IPS-20b (cell line): ENCODE data around the gene PIP4K2A.

Source experiments
- H3K27ac ChIP-seq: one replicate; pipeline ENCODE4 v1.5.1; 2013; ENCODE audit warnings: low read length
- H3K27me3 ChIP-seq: 2 replicates; pipeline ENCODE4 v1.6.1; 2013; ENCODE audit warnings: mild to moderate bottlenecking, low read length, inconsistent platforms; ENCODE audit not compliant: insufficient read depth
- H3K36me3 ChIP-seq: 2 replicates; pipeline ENCODE4 v1.6.1; 2013; ENCODE audit warnings: low read depth, mild to moderate bottlenecking, inconsistent platforms, low read length, moderate library complexity; ENCODE audit not compliant: insufficient read depth
- H3K4me1 ChIP-seq: 2 replicates; pipeline ENCODE4 v1.6.1; 2013; ENCODE audit warnings: mild to moderate bottlenecking, control low read depth, inconsistent platforms, low read length, moderate library complexity; ENCODE audit not compliant: insufficient read depth
- H3K4me3 ChIP-seq: 2 replicates; pipeline ENCODE4 v1.5.1; 2013; ENCODE audit warnings: mild to moderate bottlenecking, low read length, inconsistent platforms
- H3K9ac ChIP-seq: 2 replicates; pipeline ENCODE4 v1.6.1; 2013; ENCODE audit warnings: low read depth, mild to moderate bottlenecking, inconsistent platforms, low read length, moderate library complexity
- H3K9me3 ChIP-seq: 2 replicates; pipeline ENCODE4 v1.6.1; 2013; ENCODE audit warnings: mild to moderate bottlenecking, low read depth, low read length, inconsistent platforms; ENCODE audit not compliant: insufficient read depth

Gene PIP4K2A

GRCh38 chr10:22633528-22633927, 80.8 kb downstream of the PIP4K2A start:
- Histone ChIP-seq H3K27ac (no peak overlapping the region), H3K4me3 (no peak overlapping the region), H3K27me3 (no peaks in the 10 kb centered on the region), H3K4me1 (peaks cover 15% of the 10 kb centered on the region), H3K9me3 (no peaks in the 10 kb centered on the region), H3K36me3 (no peaks in the 10 kb centered on the region), H3K9ac (no peak overlapping the region)

GRCh38 chr10:22633106-22633505, 81.3 kb downstream of the PIP4K2A start:
- no peak overlapping the region for H3K27ac ChIP-seq
- H3K27me3 ChIP-seq: no peaks in the 10 kb centered on the region
- no peaks in the 10 kb centered on the region for H3K9me3 ChIP-seq
- no peaks in the 10 kb centered on the region for H3K36me3 ChIP-seq
- no peak overlapping the region for H3K9ac ChIP-seq
- no peak overlapping the region for H3K4me3 ChIP-seq
- peaks cover 15% of the 10 kb centered on the region for H3K4me1 ChIP-seq

GRCh38 chr10:22631646-22632278, 82.6 kb downstream of the PIP4K2A start:
- Histone ChIP-seq H3K4me1 (peaks cover 25% of the 10 kb centered on the region), H3K27me3 (no peaks in the 10 kb centered on the region), H3K27ac (no peak overlapping the region)

GRCh38 chr10:22631185-22631584, 83.2 kb downstream of the PIP4K2A start:
- Histone ChIP-seq H3K27me3 (no peaks in the 10 kb centered on the region), H3K27ac (no peak overlapping the region), H3K4me1 (peaks cover 30% of the 10 kb centered on the region), H3K36me3 (no peaks in the 10 kb centered on the region), H3K4me3 (no peak overlapping the region), H3K9ac (no peak overlapping the region), H3K9me3 (no peaks in the 10 kb centered on the region)

More at GRCh38 chr10:22631646-22632278, 82.6 kb downstream of the PIP4K2A start:
- no peaks in the 10 kb centered on the region for H3K9me3 ChIP-seq
- no peak overlapping the region for H3K4me3 ChIP-seq
- H3K9ac ChIP-seq: no peak overlapping the region
- H3K36me3 ChIP-seq: no peaks in the 10 kb centered on the region

- no peak overlapping the region for H3K9ac ChIP-seq
- H3K4me1 ChIP-seq: peaks cover 37% of the 10 kb centered on the region
- H3K9me3 ChIP-seq: no peaks in the 10 kb centered on the region
- H3K36me3 ChIP-seq: no peaks in the 10 kb centered on the region
- no peaks in the 10 kb centered on the region for H3K27me3 ChIP-seq
- peak overlapping the region; percentile 4; the same call in 1 of the 2 replicates for H3K4me3 ChIP-seq
- no peak overlapping the region for H3K27ac ChIP-seq
These were observed 83.9 kb downstream of the PIP4K2A start for GRCh38 chr10:22630234-22631174.

GRCh38 chr10:22629852-22630233, 84.5 kb downstream of the PIP4K2A start:
- Histone ChIP-seq H3K27me3 (no peaks in the 10 kb centered on the region), H3K4me1 (peaks cover 44% of the 10 kb centered on the region), H3K27ac (no peak overlapping the region), H3K4me3 (no peak overlapping the region), H3K9ac (no peak overlapping the region), H3K9me3 (no peaks in the 10 kb centered on the region), H3K36me3 (no peaks in the 10 kb centered on the region)

- Histone ChIP-seq H3K36me3 (no peaks in the 10 kb centered on the region), H3K4me1 (peaks cover 51% of the 10 kb centered on the region), H3K27ac (no peak overlapping the region), H3K27me3 (no peaks in the 10 kb centered on the region), H3K9ac (no peak overlapping the region), H3K4me3 (no peak overlapping the region), H3K9me3 (no peaks in the 10 kb centered on the region)
These were observed 85.3 kb downstream of the PIP4K2A start for GRCh38 chr10:22629126-22629525.

GRCh38 chr10:22628309-22628708, 86.1 kb downstream of the PIP4K2A start:
- H3K4me1 ChIP-seq: peaks cover 56% of the 10 kb centered on the region
- H3K9me3 ChIP-seq: no peaks in the 10 kb centered on the region
- H3K27ac ChIP-seq: no peak overlapping the region
- no peak overlapping the region for H3K4me3 ChIP-seq
- H3K27me3 ChIP-seq: no peaks in the 10 kb centered on the region
- no peak overlapping the region for H3K9ac ChIP-seq
- H3K36me3 ChIP-seq: no peaks in the 10 kb centered on the region

- no peak overlapping the region for H3K27ac ChIP-seq
- H3K9ac ChIP-seq: no peak overlapping the region
- H3K4me1 ChIP-seq: peaks cover 56% of the 10 kb centered on the region
- no peak overlapping the region for H3K4me3 ChIP-seq
- H3K36me3 ChIP-seq: no peaks in the 10 kb centered on the region
- H3K9me3 ChIP-seq: no peaks in the 10 kb centered on the region
- no peaks in the 10 kb centered on the region for H3K27me3 ChIP-seq
These were observed 87.6 kb downstream of the PIP4K2A start for GRCh38 chr10:22626784-22627183.

- Histone ChIP-seq H3K27ac (peak overlapping the region; percentile 74), H3K27me3 (no peaks in the 10 kb centered on the region), H3K4me1 (peaks cover 51% of the 10 kb centered on the region), H3K9me3 (no peaks in the 10 kb centered on the region), H3K4me3 (no peak overlapping the region; the same call in 1 of the 2 replicates), H3K9ac (peak overlapping the region; percentile 7; the same call in 1 of the 2 replicates), H3K36me3 (no peaks in the 10 kb centered on the region)
These were observed 88.7 kb downstream of the PIP4K2A start for GRCh38 chr10:22625516-22626290.

GRCh38 chr10:22624287-22624738, 90.1 kb downstream of the PIP4K2A start:
- Histone ChIP-seq H3K27me3 (no peaks in the 10 kb centered on the region), H3K27ac (no peak overlapping the region), H3K9ac (no peak overlapping the region; the same call in 1 of the 2 replicates), H3K9me3 (no peaks in the 10 kb centered on the region), H3K4me3 (no peak overlapping the region), H3K36me3 (no peaks in the 10 kb centered on the region), H3K4me1 (peaks cover 41% of the 10 kb centered on the region)
